GM19395 (cell line): Measurements from ENCODE around the gene GP9.
A peak's percentile ranks its signal among the peaks of the same experiment; 100 is the strongest.

Experiments
- ATAC-seq: cut with Tn5 transposase; IDR thresholded peaks from one replicate; pipeline ENCODE4 v1.9.1; 2021; ENCODE audit warnings: mild to moderate bottlenecking, moderate library complexity; ENCODE audit not compliant: unreplicated experiment

The GP9 gene

DNA sequence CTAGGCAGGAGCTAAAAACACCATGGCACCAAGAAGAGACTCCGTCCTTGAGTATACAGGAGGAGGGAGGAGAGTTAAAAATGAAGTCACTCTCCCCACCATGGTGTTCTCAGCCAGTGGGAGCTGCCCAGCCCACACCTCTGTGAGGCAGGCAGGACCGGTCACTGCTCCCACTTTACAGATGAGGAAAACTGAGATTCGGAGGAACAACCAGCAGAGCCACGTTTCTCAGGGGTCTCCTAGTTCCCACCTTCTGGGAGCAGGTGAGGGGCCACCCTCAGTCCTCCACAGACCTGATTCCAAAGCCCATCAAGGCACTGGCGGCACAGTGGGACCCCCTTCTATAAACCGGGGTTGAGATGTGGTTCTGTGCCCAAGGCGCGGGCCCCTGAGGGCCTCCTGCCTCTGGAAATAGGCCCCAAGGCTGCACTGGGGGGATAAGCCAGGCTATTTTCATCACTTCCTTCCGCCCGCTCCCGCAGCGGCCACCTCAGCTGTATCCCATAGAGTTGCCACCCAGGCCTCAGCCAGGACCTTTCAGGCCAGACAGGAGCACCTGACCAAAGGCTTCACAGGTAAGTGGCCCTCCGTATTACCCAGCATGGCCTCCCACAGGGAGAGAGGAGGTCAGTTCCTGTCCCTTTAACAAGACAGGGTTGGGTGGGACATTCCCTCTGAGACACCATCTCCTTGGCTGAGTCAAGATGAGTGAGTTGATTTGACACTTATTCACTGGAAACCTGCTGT, at the start of gene GP9:
TSS of gene GP9 (plus strand) at position 504 of the 747 bp plus-strand sequence. CDS start 961 bp downstream, outside the sequence.
- ATAC-seq: no peak

DNA sequence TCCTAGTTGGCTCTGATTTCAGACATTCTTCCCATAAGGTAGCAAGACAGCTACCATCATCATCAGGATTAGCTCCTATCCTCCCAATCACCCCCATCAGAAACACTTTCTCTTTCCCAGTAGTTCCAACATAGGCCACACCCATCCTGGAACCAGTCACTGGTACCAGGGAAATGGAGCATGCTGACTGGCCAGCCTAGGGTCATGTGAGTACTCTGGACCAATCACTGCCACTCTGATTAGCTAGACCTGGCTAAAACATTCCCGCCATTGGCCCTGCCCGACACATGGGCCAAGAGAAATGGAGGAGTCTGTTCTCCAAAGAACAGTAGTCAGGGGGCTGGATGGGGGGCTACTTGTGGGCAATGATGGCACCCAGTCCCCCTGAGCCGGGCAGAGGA, 47.1 kb upstream of the GP9 start:
- no peak for ATAC-seq

DNA sequence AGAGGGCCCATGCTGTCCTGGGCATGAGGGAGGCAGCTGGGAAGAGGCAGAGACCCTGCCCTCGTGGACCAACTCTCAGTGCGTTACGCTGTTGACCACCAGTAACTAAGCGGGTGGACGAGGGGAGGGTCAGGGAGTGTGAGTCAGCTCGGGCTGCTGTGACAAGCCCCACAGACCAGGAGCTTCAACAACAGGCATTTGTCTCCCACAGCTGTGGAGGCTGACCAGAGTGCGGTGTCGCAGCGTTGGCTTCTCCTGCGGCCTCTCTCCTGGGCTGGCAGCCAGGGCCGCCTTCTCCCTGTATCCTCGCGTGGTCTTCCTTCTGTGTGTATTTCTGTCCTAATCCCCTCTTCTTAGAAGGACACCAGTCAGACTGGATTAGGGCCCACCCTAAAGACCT, 46.4 kb upstream of the GP9 start:
- ATAC-seq: no peak

DNA sequence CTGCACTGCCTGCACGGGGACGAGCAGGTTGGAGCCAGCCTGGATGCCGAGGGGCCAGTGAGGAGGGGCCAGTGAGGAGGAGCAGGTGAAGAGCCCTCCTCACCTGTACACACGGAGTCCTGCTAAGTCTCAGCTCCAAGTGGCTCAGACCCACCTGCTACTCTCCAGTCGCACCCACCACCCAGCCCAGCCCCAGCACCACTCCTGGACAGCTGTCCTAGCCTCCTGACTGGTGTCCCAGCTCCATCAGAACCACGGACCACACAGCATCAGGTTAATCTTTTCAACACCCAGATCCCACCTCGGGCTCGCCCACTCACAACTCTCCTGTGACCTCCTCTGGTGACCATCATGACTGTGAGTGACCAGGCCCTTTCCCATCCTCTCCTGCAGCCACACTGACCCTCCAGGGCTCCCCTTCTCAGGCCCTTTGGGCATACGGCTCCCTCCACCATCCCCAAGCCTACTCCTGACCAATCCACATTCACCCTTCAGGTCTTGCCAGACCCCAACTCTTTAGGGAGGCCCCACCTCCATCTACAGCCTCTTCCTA, 45.7 kb upstream of the GP9 start:
- ATAC-seq: no peak

DNA sequence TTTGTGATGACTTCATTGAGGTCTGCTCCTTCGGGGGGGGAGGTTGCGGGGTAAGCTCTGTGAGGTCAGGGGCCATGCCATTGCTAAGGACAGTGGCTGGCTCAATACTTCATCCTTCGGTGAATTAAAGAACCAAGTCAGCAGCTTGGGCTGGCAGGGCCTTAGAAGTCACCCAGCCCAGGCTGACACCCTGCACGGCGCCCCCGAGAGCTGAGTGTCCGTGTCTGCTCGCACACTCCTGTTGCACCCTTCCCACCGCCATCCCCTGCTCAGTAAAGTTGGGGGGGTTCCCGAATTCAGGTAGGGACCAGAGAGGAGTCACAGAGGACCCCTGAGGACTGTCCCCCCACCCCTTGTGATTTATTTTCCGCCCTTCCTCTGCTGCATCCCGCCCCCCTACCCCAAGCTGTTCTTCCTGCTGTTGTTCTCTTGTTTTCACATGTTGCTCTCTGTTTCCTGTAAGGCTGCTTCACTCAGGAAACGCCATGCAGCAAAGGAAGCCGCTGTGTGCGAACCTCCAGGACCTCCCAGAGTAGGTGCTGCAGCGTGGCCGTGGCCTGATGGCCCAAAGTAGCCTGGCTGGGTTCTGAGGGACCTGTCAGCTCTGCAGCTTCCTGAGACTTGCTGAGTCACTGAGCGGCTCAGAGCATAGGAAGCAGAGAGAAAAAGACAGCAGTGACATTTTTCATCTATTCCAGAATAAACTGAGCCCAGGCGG, 45.0 kb upstream of the GP9 start:
- ATAC-seq: no peak

DNA sequence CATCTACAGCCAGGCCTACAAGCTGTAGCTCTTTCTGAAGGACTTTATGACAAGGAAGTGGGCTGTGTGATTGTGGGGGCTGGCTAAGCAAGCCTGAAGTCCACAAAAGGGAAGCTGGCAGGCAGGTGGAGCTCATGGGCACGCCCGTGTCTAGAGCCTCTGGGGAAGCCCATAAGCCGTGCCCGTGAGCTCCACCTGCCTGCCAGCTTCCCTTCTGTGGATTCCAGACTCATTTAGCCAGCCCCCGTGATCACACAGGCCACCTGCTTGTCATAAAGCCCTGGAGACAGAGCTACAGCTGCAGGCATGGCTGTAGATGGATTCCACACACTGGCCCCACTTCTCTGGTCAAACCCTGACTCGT, 44.2 kb upstream of the GP9 start:
- no peak for ATAC-seq

DNA sequence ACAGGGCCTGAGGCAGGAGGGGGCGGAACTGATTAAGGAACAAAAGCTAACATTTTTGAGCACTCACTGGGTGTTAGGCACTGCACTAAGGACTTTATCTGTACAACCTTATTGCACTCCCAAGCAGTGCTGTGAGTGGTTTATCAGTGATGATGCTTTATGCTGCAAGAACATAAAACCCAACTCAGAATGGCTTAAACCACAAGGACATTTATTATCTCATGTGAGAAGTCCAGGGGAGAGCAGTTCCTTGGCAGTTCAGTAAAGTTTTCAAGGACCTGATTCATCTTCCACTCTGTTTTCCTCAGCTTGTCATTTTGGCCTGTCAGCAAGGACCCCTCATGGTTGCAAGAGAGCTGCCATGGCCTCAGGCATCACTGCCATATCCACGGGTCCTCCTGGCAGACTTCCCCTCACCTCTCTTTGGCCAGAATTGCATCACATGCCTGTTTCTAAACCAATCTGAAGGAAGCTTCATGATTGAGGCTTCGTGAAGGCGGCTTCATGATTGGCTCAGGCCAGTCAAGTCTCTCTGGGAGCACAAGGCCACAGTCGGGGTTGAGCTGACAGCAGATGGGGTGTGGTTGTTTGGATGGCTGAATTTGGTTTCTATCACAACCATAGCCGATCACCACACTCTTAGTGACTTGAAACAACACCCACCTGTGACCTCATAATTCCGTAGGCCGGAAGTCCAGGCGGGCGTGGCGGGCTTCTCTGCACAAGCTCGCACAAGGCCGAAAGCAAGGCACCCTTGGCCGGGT, 43.7 kb upstream of the GP9 start:
- ATAC-seq: peak; percentile 64

DNA sequence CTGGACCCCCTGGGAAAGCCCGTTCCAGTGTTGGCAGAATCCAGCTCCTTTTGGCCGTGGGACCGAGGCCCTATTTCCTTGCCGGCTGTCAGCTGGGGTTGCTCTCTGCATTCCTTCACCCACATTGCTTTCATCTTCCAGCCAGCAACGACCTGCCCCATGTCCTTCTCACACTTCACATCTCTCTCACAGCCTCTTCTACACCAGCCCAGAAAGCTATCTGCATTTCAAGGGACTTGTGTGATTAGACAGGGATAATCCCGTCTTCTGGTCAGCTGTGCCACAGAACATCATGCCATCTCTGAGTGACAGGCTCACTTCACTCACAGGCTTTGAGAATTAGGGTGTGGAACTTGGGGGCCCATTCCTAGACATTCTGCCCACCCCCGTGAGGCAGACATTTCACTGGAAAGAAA, 43.1 kb upstream of the GP9 start:
- ATAC-seq: no peak

DNA sequence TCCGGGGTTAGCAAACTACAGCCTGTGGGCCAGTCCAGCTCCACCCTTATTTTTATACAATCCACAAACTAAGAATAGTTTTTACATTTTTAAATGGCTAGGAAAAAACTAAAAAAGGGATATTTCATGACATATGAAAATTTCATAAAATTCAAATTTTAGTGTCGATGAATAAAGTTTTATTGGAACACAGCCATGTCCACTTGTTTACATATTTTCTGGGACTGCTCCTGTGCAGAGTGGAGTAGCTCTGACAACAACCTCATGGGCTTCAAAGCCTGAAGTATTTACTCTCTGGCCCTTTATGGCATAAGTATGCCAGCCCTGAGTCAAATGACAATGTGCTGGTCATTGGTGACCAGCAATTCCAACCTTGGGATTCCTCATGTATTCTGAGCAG, 42.3 kb upstream of the GP9 start:
- no peak for ATAC-seq

DNA sequence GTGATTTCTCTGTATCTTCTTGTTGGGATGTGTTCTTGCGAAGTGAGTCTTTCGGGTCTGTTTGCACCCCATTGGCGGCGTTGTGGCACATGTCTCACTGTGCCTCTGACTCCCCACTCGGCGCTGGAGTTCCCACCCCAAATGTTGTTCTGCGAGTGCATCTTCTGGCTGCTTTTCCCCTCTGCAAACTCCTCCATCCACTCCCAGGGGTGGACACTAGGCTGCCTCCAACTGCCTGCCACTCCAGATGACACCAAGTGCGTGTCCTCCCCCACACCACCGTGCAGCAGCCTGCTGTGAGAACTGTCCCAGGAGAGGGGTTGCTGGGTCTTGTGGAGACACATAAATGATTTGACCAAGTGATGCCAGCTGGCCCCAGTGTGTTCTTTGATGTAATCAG, 41.8 kb upstream of the GP9 start:
- no peak for ATAC-seq

DNA sequence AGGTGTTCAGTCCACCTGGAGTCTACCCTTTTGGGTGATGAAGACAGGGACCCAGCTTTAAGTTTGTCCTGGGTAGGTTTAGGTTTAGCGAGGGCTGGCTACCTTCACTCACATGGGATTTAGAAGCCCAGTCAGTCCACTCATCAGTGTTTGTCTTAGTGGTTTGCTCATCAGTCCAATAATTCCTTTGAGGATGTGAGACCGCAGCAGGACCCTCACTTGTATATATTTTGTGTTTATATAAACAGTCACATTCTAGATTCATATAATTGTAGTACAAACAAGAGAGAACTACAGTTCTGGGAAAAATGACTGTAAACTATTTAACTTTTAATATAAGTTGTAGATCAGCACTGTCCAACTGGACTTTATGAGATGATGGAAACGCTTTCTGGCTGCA, 41.3 kb upstream of the GP9 start:
- no peak for ATAC-seq

DNA sequence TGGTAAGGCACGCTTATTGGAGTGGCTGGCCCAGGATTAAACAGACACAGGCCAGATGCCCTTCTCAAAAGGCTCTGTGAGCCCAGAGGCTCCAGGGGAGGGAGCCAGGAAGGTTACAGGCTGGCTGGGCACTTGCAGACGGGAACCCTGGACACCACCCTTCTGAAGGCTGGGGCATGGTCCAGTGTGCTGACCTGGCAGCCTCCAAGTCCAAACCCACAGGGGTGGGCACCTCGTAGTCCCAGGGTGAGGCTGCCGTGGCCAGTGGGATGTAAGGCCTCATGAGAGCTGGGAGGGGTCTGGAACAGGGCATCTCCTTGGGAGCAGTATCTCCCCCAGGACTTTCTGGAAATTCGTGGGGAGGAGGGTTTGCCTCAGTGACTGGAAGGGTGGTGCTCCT, 39.9 kb upstream of the GP9 start:
- ATAC-seq: no peak

DNA sequence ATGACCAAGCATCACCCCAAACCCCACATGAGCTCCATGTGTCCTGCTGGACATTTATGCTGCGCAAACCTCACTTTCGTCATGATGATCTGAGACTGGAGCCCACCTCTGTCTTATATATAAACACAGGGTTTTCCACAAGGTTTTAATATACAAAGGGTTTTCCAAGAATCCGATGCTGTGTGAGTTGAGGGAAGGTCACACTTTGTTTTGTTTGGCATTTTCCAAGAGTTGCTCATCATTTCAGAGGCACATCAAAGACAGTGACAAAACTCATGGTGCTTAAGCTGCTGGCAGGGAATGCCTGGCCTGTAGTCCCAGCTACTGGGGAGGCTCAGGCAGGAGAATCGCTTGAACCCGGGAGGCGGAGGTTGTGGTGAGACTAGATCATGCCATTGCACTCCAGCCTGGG, 39.4 kb upstream of the GP9 start:
- no peak for ATAC-seq

DNA sequence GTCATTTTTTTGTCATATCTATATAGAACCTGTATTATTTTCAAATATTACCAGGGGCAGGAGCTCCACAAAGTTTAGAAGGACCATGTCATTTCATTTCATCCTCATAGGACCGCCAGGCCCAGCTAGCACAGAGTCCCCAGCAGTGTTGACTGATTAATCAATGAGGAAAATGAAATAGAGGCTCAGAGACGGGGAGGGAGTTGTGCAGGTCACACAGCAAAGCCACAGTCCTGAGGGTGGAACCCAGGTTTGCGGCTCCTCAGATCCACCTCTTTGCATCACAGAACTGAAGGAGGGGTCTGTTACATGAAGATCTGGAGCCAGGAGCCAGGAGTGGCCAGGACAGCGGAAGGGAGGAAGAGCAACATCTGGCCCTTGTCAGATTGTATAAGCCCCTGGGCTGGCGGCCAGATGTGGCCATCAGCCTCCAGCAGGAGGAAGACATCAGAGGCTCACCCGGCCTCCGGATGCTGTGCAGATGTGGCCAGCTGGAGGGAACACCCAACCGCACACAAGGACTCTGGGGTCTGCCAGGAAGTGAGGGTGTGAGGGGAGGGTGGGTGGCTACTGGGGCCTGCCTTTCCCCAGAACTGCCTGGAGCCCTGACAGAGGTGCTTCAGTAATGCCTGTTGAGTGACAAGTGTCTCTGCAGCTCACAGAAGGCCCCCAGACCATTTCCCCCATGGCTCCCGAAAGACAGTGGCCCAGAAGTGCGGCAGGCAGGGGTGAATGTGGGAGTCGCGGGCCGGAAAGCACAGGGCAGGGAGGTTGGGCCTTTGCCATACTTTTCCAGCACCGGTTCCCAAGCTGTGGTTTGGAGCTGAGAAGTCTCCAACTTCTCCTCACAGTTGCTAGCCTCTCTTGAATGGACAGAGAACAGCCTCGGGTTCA, 38.2 kb upstream of the GP9 start:
- ATAC-seq: no peak

DNA sequence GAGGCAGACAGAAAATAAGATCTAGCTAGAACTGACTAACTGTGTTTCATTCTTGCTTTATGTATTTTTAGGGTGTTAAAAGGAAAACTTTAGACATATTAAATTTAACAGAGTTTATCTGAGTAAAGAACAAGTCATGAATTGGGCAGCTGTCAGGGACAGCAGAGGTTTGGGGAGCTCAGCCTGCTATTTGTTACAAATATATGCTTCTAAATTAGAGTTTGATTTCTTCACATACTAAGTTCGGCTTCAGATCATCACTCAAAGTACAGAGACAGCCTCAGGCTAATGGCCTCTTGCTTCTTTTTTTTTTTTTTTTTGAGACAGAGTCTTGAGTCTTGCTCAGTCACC, 37.6 kb upstream of the GP9 start:
- ATAC-seq: no peak

DNA sequence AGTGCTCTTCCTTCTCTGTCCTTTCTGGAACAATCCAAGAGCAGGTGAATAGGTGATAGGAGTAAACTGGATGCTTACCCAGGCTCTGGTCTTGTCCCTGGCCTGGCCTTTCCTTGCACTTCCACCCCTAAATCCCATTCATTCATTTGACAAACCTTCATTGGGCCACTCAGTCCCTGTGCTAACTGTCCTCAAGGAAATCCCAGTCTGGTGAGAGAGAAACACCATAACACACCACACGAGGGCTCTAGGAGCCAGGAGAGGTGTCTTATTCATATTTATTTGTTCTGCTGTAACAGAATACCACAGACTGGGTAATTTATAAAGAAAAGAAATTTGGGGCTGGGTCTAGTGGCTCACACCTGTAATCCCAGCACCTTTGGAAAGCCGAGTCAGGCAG, 36.7 kb upstream of the GP9 start:
- no peak for ATAC-seq

DNA sequence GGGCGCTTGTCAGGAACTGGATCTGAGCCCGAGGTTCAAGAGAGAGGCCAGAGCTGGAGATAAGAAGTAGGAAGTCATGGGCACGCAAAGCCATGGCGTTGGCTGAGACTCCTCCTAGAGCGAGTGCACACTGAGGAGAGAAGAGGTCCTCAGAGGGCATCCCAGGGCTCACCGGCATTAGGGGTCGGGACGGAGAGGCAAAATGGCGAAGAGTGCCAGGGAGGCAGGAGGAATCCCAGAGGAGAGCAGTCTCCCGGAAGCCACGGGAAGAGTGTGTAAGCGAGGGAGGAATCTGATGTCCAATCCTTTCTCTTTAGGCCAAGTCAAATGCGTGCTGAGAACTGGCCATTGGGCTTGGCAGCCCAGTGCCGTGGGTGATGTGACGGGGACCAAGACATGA, 35.5 kb upstream of the GP9 start:
- no peak for ATAC-seq

DNA sequence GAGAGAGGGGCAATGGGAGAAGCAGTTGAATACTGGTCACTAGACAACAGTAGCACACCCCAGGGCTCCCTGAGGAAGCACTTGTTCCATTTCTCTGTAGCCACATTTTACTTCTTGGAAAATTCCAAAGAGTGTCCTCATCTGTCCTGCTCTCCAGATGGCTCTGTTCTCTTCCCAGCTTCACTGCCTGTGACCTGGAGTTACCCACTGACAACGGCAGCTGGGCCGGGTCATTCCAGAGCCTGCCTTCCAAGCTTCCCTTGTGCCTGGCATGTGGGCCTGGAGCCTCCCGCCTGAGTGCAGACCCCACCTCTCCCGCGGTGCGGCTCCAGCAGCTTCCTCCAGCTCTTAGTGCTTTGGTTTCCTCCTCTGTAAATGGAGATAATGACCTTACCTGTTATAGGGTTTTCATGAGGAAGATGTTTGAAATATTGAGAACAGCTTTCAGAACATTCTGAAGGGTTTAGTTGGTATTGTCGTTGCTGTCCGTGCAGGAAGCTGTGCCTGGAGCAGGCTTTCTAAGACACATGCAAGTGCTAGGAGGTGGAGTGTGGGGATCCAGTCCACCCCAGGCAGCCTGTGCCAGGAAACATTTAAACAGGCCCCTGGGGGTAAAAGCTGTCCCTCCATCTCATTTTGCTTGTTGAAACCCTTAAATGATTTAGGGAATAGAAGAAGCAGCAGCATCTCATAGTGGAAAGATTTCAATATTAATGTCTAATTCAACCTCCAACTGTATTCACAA, 34.7 kb upstream of the GP9 start:
- ATAC-seq: no peak

DNA sequence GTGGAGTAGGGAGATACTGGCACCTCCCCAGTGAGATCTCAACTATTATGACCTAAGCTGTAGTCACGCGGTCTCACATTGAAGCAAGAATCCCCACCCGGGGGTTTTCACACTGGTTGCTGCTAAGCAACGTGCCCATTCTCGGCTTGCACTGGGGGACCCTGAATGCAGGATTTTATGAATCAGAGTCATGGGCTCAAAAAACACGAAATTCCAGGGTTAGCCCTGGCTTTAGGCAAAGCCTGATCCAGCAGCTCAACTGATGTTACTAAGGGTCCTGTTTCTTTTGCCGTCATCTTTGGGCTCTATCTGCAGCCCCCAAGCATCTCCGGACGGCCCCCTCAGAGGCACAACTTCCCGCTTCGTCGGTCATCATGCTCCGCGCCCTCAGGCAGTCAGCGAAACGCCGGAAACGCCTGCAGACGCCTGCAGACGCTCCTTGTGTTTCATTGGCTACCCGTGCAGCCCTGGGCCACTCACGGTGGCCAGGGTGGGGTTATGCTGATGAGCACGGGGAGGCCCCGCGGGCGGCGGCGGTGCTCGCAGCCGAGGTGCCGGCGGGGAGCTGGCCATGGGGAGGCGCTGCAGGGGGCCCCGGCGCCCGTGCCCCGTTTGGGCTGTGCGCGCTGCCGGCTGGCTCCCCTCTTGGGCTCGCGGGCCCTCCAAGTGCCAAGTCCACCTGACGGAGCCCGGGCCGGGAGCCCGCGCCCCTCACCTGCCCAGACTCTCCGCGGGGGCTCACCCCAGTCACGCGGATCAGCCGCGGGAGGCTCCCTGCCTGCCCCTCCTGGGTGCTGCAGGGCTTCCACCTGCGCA, 33.6 kb upstream of the GP9 start:
- ATAC-seq: peak; percentile 99
